HEK293T (cell line): ENCODE results near the gene BUB3.

Experiments used
- BHLHE40 ChIP-seq: fragments of 450-650 bp; IDR thresholded peaks from 2 replicates; pipeline ENCODE4 v1.6.1; 2016; ENCODE audit warnings: mild to moderate bottlenecking, moderate library complexity, borderline replicate concordance
- NFRKB ChIP-seq: fragments of 450-650 bp; IDR thresholded peaks from 2 replicates; pipeline ENCODE4 v1.6.1; 2016; ENCODE audit warnings: mild to moderate bottlenecking, moderate library complexity
- SP1 ChIP-seq: fragments of 450-650 bp; IDR thresholded peaks from 2 replicates; pipeline ENCODE4 v1.6.1; 2017
- SUZ12 ChIP-seq: fragments of 450-650 bp; IDR thresholded peaks from 2 replicates; pipeline ENCODE4 v1.6.1; 2016; ENCODE audit warnings: mild to moderate bottlenecking
- TARDBP ChIP-seq: fragments of 450-650 bp; IDR thresholded peaks from 2 replicates; pipeline ENCODE4 v1.6.1; 2016
- TF ChIP-seq, protein P1 (sequence below): fragments of 450-650 bp; IDR thresholded peaks from 2 replicates; pipeline ENCODE4 v1.6.1; 2016

- TF ChIP-seq BHLHE40, result no peak
- TF ChIP-seq TARDBP, result no peak
- no peak for TF ChIP-seq SUZ12
- TF ChIP-seq NFRKB, result no peak
- TF ChIP-seq, protein P1, sequence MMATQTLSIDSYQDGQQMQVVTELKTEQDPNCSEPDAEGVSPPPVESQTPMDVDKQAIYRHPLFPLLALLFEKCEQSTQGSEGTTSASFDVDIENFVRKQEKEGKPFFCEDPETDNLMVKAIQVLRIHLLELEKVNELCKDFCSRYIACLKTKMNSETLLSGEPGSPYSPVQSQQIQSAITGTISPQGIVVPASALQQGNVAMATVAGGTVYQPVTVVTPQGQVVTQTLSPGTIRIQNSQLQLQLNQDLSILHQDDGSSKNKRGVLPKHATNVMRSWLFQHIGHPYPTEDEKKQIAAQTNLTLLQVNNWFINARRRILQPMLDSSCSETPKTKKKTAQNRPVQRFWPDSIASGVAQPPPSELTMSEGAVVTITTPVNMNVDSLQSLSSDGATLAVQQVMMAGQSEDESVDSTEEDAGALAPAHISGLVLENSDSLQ, result no peak
- no peak for TF ChIP-seq SP1
Observed at GRCh38 chr10:123134343-123134914, 19.8 kb upstream of the BUB3 start.
